HEK293 (cell line): Measurements from ENCODE around the gene FAM32A.

Source experiments
- CTCF ChIA-PET: fragments of 350-600 bp; formaldehyde crosslinking; extraction: SDS; loops from one replicate; lab custom pipeline; 2021; ENCODE audit warnings: antibody characterized with exemption; lab: Yijun Ruan, JAX
- POLR2A ChIA-PET: fragments of 300-600 bp; formaldehyde crosslinking; extraction: SDS; loops from one replicate; lab custom pipeline; 2020; ENCODE audit warnings: antibody characterized with exemption, inconsistent platforms; lab: Yijun Ruan, JAX
- H3K27ac ChIP-seq: fragments of 200-500 bp; sonication (Bioruptor generic); 2 replicates; pipeline ENCODE4 v1.5.1; 2014; ENCODE audit warnings: low read depth, low read length, control low read depth, inconsistent platforms; ENCODE audit errors: extremely low read depth
- H3K36me3 ChIP-seq, 2 experiments: fragments of 200-500 bp in 1 of 2; sonication (Bioruptor generic) in 1 of 2; 1 replicate in 1 of 2; 2 replicates in 1 of 2; pipeline ENCODE4 v1.5.1; 2014 to 2017; ENCODE audit warnings: inconsistent platforms in 2 of 2, low read length in 2 of 2; ENCODE audit not compliant: control insufficient read depth in 2 of 2, insufficient read depth in 1 of 2
- H3K4me1 ChIP-seq: fragments of 200-500 bp; sonication (Bioruptor generic); 2 replicates; pipeline ENCODE4 v1.5.1; 2014; ENCODE audit warnings: mild to moderate bottlenecking, low read length, inconsistent platforms; ENCODE audit not compliant: control insufficient read depth, insufficient read depth
- H3K4me3 ChIP-seq: 2 replicates; pipeline ENCODE4 v1.5.1; 2011; ENCODE audit warnings: low read depth, mild to moderate bottlenecking, control low read depth, low read length, moderate library complexity
- H3K9me3 ChIP-seq: fragments of 200-500 bp; sonication (Bioruptor generic); 2 replicates; pipeline ENCODE4 v1.5.1; 2014; ENCODE audit warnings: low read depth, low read length, inconsistent platforms; ENCODE audit not compliant: control insufficient read depth, insufficient read depth
- BCL11A ChIP-seq: fragments of 450-650 bp; formaldehyde crosslinking; IDR thresholded peaks from 2 replicates; pipeline ENCODE4 v1.5.1; 2016; ENCODE audit warnings: low read depth, missing biosample characterization, missing genetic modification characterization
- GLI4 ChIP-seq: fragments of 450-650 bp; formaldehyde crosslinking; IDR thresholded peaks from 2 replicates; pipeline ENCODE4 v1.5.1; 2016; ENCODE audit warnings: missing biosample characterization, missing genetic modification characterization
- GLIS1 ChIP-seq: fragments of 450-650 bp; formaldehyde crosslinking; IDR thresholded peaks from 2 replicates; pipeline ENCODE4 v1.5.1; 2016; ENCODE audit warnings: missing biosample characterization, missing genetic modification characterization
- GLIS2 ChIP-seq: fragments of 450-650 bp; formaldehyde crosslinking; IDR thresholded peaks from 2 replicates; pipeline ENCODE4 v1.5.1; 2016; ENCODE audit warnings: missing biosample characterization, missing genetic modification characterization
- KLF8 ChIP-seq: fragments of 450-650 bp; formaldehyde crosslinking; IDR thresholded peaks from 2 replicates; pipeline ENCODE4 v1.5.1; 2016; ENCODE audit warnings: missing biosample characterization, missing genetic modification characterization
- MZF1 ChIP-seq: fragments of 450-650 bp; formaldehyde crosslinking; IDR thresholded peaks from 2 replicates; pipeline ENCODE4 v1.5.1; 2017; ENCODE audit warnings: missing biosample characterization, missing genetic modification characterization, borderline replicate concordance
- TCF7L2 ChIP-seq: IDR thresholded peaks from 2 replicates; pipeline ENCODE4 v1.6.1; 2011; ENCODE audit warnings: low read depth, mild to moderate bottlenecking, inconsistent platforms, low read length, moderate library complexity, borderline replicate concordance
- ZNF146 ChIP-seq: fragments of 450-650 bp; formaldehyde crosslinking; IDR thresholded peaks from 2 replicates; pipeline ENCODE4 v1.5.1; 2016; ENCODE audit warnings: missing biosample characterization, missing genetic modification characterization
- ZNF16 ChIP-seq: fragments of 450-650 bp; formaldehyde crosslinking; IDR thresholded peaks from 2 replicates; pipeline ENCODE4 v1.5.1; 2016; ENCODE audit warnings: low read depth, missing biosample characterization, missing genetic modification characterization
- ZNF274 ChIP-seq, 2 experiments: fragments of 200-500 bp in 1 of 2; fragments of 450-650 bp in 1 of 2; sonication (Bioruptor generic) in 1 of 2; formaldehyde crosslinking in 1 of 2; IDR thresholded peaks; 2 replicates each; pipeline versions ENCODE4 v1.5.1 to v1.6.1; 2014 to 2016; ENCODE audit warnings: borderline replicate concordance in 1 of 2, inconsistent platforms in 1 of 2, low read length in 1 of 2, missing biosample characterization in 1 of 2, missing genetic modification characterization in 1 of 2
- ZNF366 ChIP-seq: fragments of 450-650 bp; formaldehyde crosslinking; conservative IDR thresholded peaks from 2 replicates; pipeline ENCODE4 v1.5.1; 2016; ENCODE audit warnings: missing biosample characterization, missing genetic modification characterization
- ZNF404 ChIP-seq: fragments of 450-650 bp; formaldehyde crosslinking; IDR thresholded peaks from 2 replicates; pipeline ENCODE4 v1.5.1; 2017; ENCODE audit warnings: missing biosample characterization, missing genetic modification characterization
- ZNF501 ChIP-seq: fragments of 450-650 bp; formaldehyde crosslinking; IDR thresholded peaks from 2 replicates; pipeline ENCODE4 v1.5.1; 2016; ENCODE audit warnings: missing biosample characterization, missing genetic modification characterization
- ZNF530 ChIP-seq: fragments of 450-650 bp; formaldehyde crosslinking; IDR thresholded peaks from 2 replicates; pipeline ENCODE4 v1.5.1; 2016; ENCODE audit warnings: low read depth, missing biosample characterization, missing genetic modification characterization
- ZNF626 ChIP-seq: fragments of 450-650 bp; sonication (Bioruptor Pico); formaldehyde crosslinking; IDR thresholded peaks from 2 replicates; pipeline ENCODE4 v1.5.1; 2018; ENCODE audit warnings: missing biosample characterization, missing genetic modification characterization, inconsistent platforms
- ZNF658 ChIP-seq: fragments of 450-650 bp; formaldehyde crosslinking; IDR thresholded peaks from 2 replicates; pipeline ENCODE4; 2016; ENCODE audit warnings: missing biosample characterization, missing genetic modification characterization
- ZNF670 ChIP-seq: fragments of 450-650 bp; formaldehyde crosslinking; IDR thresholded peaks from 2 replicates; pipeline ENCODE4 v1.5.1; 2016; ENCODE audit warnings: missing biosample characterization, missing genetic modification characterization, low read depth
- ZNF677 ChIP-seq: fragments of 450-650 bp; IDR thresholded peaks from 2 replicates; pipeline ENCODE4 v1.5.0; 2018; ENCODE audit warnings: missing biosample characterization, mild to moderate bottlenecking, missing genetic modification characterization, moderate library complexity
- TF ChIP-seq, protein P1 (sequence below): fragments of 450-650 bp; formaldehyde crosslinking; IDR thresholded peaks from 2 replicates; pipeline ENCODE4 v1.5.1; 2017; ENCODE audit warnings: missing biosample characterization, missing genetic modification characterization
- TF ChIP-seq, protein P2 (sequence below): fragments of 450-650 bp; formaldehyde crosslinking; IDR thresholded peaks from 2 replicates; pipeline ENCODE4 v1.5.1; 2016; ENCODE audit warnings: missing biosample characterization, missing genetic modification characterization
- TF ChIP-seq, protein P3 (sequence below): fragments of 450-650 bp; formaldehyde crosslinking; IDR thresholded peaks from 2 replicates; pipeline ENCODE4 v1.5.1; 2016; ENCODE audit warnings: missing biosample characterization, missing genetic modification characterization
- TF ChIP-seq, protein P4 (sequence below): fragments of 450-650 bp; formaldehyde crosslinking; conservative IDR thresholded peaks from 2 replicates; pipeline ENCODE4 v1.5.1; 2016; ENCODE audit warnings: low read depth, missing biosample characterization, missing genetic modification characterization

The FAM32A gene

DNA sequence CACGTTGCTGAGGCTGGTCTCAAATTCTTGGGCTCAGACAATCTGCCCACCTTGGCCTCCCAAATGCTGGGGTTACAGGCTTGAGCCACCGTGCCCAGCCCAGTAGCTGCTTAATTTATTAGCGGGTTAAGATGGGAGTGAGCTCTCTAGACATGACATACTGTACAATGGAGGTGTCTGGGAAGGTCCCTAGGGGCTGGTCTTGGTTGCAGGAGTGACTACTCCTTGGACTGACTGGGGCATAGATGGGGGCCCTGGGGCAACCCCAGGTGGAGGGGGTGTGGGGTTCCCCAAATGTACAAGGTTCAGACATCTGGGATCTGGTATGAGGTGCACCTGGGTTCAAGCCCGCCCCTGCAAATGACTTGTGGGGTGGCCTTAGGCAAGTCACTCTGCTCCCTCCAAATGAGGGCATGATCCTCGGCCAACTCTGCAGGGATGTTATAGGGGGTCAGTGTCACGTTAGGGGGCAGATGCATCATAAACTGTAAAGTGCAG, 24.7 kb upstream of the FAM32A start:
- no peak overlapping the region for H3K4me3 ChIP-seq
- H3K9me3 ChIP-seq: no peaks in the 10 kb centered on the region
- H3K27ac ChIP-seq: no peak overlapping the region
- ChIA-PET CTCF (no interaction called here), POLR2A (interaction anchor here (0.6 kb wide), 1 partner anchor 615 kb away, joined by 3 read pairs; no protein-coding TSS in a partner anchor)
- no peaks in the 10 kb centered on the region for H3K4me1 ChIP-seq
- peak; percentile 23; the same call in 1 of the 2 replicates for TF ChIP-seq GLIS1 (tag by site-specific recombination)
- no peak for TF ChIP-seq ZNF366 (tag by site-specific recombination)
- TF ChIP-seq ZNF626 (tag by site-specific recombination): no peak
- peak; percentile 37; the same call in 1 of the 2 replicates for TF ChIP-seq GLIS2 (tag by site-specific recombination)
- TF ChIP-seq, protein P1, sequence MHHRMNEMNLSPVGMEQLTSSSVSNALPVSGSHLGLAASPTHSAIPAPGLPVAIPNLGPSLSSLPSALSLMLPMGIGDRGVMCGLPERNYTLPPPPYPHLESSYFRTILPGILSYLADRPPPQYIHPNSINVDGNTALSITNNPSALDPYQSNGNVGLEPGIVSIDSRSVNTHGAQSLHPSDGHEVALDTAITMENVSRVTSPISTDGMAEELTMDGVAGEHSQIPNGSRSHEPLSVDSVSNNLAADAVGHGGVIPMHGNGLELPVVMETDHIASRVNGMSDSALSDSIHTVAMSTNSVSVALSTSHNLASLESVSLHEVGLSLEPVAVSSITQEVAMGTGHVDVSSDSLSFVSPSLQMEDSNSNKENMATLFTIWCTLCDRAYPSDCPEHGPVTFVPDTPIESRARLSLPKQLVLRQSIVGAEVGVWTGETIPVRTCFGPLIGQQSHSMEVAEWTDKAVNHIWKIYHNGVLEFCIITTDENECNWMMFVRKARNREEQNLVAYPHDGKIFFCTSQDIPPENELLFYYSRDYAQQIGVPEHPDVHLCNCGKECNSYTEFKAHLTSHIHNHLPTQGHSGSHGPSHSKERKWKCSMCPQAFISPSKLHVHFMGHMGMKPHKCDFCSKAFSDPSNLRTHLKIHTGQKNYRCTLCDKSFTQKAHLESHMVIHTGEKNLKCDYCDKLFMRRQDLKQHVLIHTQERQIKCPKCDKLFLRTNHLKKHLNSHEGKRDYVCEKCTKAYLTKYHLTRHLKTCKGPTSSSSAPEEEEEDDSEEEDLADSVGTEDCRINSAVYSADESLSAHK: no peak
- no peaks in the 10 kb centered on the region for H3K36me3 ChIP-seq

DNA sequence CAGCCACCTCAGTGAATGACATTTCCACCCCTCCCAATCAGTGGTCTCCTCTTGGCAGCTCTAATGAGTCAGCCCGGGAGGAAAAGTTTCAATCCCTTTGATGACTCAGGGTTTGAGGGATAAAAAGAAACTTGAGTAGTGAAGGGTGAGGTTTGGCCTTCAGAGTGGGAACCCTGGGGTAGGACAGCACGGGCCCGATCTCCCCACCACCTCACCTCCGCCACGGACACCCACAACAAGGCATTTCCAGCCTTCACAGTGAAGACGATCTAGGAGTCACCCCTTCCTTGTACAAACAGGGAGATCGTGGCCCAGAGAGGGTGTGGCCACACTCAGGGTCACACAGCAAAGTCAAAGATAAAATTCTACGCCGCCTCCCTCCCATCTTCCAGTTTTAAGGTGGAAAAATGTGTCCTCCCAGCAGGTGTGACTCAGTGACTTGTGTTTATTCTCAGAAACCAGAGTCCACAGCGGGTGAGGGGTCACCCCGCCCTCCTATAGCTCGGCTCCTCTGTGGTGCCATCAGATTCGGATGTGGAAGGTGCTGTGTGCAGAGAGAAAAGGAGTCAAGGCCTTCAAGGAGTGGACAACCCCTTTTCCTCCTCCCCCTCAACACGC, 24.2 kb upstream of the FAM32A start:
- Histone ChIP-seq H3K4me3 (no peak overlapping the region), H3K36me3 (no peaks in the 10 kb centered on the region), H3K27ac (no peak overlapping the region), H3K9me3 (no peaks in the 10 kb centered on the region), H3K4me1 (no peaks in the 10 kb centered on the region)
- ChIA-PET CTCF (interaction anchor here (1.0 kb wide), 1 partner anchor 24 kb away, joined by 4 read pairs; the partner anchor contains the start of gene FAM32A), POLR2A (interaction anchor here (0.6 kb wide), 2 partner anchors 16 to 616 kb away, joined by 3 to 6 read pairs; no protein-coding TSS in a partner anchor)
- TF ChIP-seq, protein P2, sequence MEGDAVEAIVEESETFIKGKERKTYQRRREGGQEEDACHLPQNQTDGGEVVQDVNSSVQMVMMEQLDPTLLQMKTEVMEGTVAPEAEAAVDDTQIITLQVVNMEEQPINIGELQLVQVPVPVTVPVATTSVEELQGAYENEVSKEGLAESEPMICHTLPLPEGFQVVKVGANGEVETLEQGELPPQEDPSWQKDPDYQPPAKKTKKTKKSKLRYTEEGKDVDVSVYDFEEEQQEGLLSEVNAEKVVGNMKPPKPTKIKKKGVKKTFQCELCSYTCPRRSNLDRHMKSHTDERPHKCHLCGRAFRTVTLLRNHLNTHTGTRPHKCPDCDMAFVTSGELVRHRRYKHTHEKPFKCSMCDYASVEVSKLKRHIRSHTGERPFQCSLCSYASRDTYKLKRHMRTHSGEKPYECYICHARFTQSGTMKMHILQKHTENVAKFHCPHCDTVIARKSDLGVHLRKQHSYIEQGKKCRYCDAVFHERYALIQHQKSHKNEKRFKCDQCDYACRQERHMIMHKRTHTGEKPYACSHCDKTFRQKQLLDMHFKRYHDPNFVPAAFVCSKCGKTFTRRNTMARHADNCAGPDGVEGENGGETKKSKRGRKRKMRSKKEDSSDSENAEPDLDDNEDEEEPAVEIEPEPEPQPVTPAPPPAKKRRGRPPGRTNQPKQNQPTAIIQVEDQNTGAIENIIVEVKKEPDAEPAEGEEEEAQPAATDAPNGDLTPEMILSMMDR (tag by site-specific recombination): no peak
- TF ChIP-seq ZNF274 (IDR thresholded peaks at IDR 0.05; ENCODE audit: low read length) (no peak), ZNF274 (tag by site-specific recombination; IDR thresholded peaks at IDR 0.05; ENCODE audit: borderline replicate concordance) (no peak), ZNF658 (tag by site-specific recombination) (no peak), ZNF404 (tag by site-specific recombination) (no peak), ZNF146 (tag by site-specific recombination) (no peak), ZNF16 (tag by site-specific recombination) (no peak), TCF7L2 (no peak), ZNF677 (tag by site-specific recombination) (no peak), ZNF530 (tag by site-specific recombination) (no peak), BCL11A (tag by site-specific recombination) (no peak), GLI4 (tag by site-specific recombination) (no peak), MZF1 (tag by site-specific recombination) (no peak), ZNF366 (tag by site-specific recombination) (0 out of 2 replicates have a peak, but pooled peaks have one; percentile 17), ZNF626 (tag by site-specific recombination) (no peak), ZNF670 (tag by site-specific recombination) (no peak), ZNF501 (no peak), KLF8 (tag by site-specific recombination) (0 out of 2 replicates have a peak, but pooled peaks have one; percentile 33)
- TF ChIP-seq, protein P3, sequence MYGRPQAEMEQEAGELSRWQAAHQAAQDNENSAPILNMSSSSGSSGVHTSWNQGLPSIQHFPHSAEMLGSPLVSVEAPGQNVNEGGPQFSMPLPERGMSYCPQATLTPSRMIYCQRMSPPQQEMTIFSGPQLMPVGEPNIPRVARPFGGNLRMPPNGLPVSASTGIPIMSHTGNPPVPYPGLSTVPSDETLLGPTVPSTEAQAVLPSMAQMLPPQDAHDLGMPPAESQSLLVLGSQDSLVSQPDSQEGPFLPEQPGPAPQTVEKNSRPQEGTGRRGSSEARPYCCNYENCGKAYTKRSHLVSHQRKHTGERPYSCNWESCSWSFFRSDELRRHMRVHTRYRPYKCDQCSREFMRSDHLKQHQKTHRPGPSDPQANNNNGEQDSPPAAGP (tag by site-specific recombination): peak; percentile 92
- TF ChIP-seq, protein P4, sequence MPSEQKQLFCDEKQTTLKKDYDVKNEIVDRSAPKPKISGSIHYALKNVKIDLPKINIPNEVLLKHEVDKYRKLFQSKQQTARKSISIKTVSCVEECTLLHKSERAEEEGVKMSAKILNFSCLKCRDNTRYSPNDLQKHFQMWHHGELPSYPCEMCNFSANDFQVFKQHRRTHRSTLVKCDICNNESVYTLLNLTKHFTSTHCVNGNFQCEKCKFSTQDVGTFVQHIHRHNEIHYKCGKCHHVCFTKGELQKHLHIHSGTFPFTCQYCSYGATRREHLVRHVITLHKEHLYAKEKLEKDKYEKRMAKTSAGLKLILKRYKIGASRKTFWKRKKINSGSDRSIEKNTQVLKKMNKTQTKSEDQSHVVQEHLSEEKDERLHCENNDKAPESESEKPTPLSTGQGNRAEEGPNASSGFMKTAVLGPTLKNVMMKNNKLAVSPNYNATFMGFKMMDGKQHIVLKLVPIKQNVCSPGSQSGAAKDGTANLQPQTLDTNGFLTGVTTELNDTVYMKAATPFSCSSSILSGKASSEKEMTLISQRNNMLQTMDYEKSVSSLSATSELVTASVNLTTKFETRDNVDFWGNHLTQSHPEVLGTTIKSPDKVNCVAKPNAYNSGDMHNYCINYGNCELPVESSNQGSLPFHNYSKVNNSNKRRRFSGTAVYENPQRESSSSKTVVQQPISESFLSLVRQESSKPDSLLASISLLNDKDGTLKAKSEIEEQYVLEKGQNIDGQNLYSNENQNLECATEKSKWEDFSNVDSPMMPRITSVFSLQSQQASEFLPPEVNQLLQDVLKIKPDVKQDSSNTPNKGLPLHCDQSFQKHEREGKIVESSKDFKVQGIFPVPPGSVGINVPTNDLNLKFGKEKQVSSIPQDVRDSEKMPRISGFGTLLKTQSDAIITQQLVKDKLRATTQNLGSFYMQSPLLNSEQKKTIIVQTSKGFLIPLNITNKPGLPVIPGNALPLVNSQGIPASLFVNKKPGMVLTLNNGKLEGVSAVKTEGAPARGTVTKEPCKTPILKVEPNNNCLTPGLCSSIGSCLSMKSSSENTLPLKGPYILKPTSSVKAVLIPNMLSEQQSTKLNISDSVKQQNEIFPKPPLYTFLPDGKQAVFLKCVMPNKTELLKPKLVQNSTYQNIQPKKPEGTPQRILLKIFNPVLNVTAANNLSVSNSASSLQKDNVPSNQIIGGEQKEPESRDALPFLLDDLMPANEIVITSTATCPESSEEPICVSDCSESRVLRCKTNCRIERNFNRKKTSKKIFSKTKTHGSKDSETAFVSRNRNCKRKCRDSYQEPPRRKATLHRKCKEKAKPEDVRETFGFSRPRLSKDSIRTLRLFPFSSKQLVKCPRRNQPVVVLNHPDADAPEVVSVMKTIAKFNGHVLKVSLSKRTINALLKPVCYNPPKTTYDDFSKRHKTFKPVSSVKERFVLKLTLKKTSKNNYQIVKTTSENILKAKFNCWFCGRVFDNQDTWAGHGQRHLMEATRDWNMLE (tag by site-specific recombination): no peak
